Mesothelial cell of epicardium (in vitro differentiated cells): ENCODE measurements around the gene MADD. TPM values are rescaled to one million over a fixed set of nuclear protein-coding genes. Genes with fewer than 3 reads are reported as not detected.

Source experiments
- DNase-seq, 2 experiments: peaks; one replicate each; pipeline ENCODE4 v3.0.0; 2021; ENCODE audit warnings: low spot score in 2 of 2; ENCODE audit not compliant: unreplicated experiment in 2 of 2
- H3K27ac Mint-ChIP-seq: 2 replicates; pipeline ENCODE4 v1.8.0; 2021; ENCODE audit warnings: mixed read lengths
- H3K27me3 Mint-ChIP-seq: 2 replicates; pipeline ENCODE4 v1.8.0; 2021; ENCODE audit warnings: low read depth, mixed read lengths
- H3K36me3 Mint-ChIP-seq: 2 replicates; pipeline ENCODE4 v1.8.0; 2021; ENCODE audit warnings: mixed read lengths
- H3K4me1 Mint-ChIP-seq: 2 replicates; pipeline ENCODE4 v1.8.0; 2021; ENCODE audit warnings: mixed read lengths
- H3K4me3 Mint-ChIP-seq: 2 replicates; pipeline ENCODE4 v1.8.0; 2021; ENCODE audit warnings: mild to moderate bottlenecking, moderate library complexity, mixed read lengths
- H3K9me3 Mint-ChIP-seq: 2 replicates; pipeline ENCODE4 v1.8.0; 2021; ENCODE audit warnings: mixed read lengths
- total RNA-seq: library from RNA; stranded (reverse); gene quantifications from 3 replicates; pipeline ENCODE4 v1.2.1, GENCODE V29; 2021
- TF ChIP-seq, protein P1 (sequence below): fragments of 200-600 bp; sonication (generic); IDR thresholded peaks from one replicate; pipeline ENCODE4 v1.5.0; 2021; ENCODE audit warnings: antibody characterized with exemption; ENCODE audit not compliant: unreplicated experiment

MADD gene
- total RNA-seq, 1 donor from 2014 or later, result 71.2 TPM

DNA sequence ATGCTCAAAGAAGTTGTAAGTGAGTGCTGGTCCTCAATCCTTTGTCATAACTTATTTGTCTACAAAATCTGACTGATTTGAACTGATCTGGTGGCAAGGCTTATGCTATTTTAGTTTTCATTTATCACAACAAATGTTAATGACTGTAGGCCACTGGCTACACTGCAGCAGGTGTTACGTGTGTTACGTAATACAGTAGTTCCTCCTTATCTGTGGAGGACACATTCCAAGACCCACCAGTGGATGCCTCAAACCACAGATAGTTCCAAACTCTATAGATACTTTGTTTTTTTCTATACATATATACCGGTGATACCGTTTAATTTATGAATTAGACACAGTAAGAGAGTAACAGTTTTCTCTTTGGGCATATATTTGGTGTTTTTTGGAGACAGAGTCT, 7.0 kb downstream of the MADD start:
- DNase-seq, result no peak
- peaks cover 39% of the 10 kb centered on the region for H3K36me3 Mint-ChIP-seq
- H3K9me3 Mint-ChIP-seq, result no peaks in the 10 kb centered on the region
- no peak overlapping the region for H3K4me3 Mint-ChIP-seq
- H3K27me3 Mint-ChIP-seq, result no peaks in the 10 kb centered on the region
- TF ChIP-seq, protein P1, sequence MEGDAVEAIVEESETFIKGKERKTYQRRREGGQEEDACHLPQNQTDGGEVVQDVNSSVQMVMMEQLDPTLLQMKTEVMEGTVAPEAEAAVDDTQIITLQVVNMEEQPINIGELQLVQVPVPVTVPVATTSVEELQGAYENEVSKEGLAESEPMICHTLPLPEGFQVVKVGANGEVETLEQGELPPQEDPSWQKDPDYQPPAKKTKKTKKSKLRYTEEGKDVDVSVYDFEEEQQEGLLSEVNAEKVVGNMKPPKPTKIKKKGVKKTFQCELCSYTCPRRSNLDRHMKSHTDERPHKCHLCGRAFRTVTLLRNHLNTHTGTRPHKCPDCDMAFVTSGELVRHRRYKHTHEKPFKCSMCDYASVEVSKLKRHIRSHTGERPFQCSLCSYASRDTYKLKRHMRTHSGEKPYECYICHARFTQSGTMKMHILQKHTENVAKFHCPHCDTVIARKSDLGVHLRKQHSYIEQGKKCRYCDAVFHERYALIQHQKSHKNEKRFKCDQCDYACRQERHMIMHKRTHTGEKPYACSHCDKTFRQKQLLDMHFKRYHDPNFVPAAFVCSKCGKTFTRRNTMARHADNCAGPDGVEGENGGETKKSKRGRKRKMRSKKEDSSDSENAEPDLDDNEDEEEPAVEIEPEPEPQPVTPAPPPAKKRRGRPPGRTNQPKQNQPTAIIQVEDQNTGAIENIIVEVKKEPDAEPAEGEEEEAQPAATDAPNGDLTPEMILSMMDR, result no peak
- H3K4me1 Mint-ChIP-seq, result peaks cover 4% of the 10 kb centered on the region
- H3K27ac Mint-ChIP-seq, result no peak overlapping the region

DNA sequence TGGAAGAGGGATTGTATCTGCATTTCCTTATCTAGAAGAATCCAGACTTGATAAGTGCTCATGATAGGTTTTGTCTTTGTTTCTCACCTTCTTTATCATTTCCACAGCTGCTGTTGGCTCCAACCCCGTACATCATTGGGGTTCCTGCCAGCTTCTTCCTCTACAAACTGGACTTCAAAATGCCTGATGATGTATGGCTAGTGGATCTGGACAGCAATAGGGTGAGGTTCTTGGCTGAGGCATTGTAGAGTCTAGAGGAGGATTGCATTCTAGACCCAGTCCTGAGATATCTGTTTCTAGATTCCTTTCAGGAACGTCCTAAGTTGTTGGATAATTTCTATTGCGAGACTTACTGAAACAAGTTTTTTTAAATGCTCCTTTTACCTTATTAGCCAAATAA, 8.1 kb downstream of the MADD start:
- no peaks in the 10 kb centered on the region for H3K4me1 Mint-ChIP-seq
- H3K36me3 Mint-ChIP-seq, result peaks cover 45% of the 10 kb centered on the region
- TF ChIP-seq, protein P1, result no peak
- no peaks in the 10 kb centered on the region for H3K9me3 Mint-ChIP-seq
- no peaks in the 10 kb centered on the region for H3K27me3 Mint-ChIP-seq
- no peak overlapping the region for H3K27ac Mint-ChIP-seq
- H3K4me3 Mint-ChIP-seq, result no peak overlapping the region
- no peak for DNase-seq

DNA sequence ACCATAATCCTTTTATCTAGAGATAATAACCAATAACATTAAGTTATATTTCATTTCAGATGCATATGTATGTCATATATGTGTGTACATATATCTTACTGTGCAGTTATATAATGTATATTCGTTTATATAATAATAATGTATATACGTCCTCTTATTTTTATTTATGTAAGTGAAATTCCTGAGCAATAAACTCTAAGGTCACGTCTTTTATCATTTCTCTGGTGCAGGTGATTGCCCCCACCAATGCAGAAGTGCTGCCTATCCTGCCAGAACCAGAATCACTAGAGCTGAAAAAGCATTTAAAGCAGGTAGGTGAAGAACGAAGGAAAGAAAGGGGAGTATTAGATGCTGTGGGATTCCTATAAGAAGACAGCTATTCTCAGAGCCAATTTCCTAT, 8.8 kb downstream of the MADD start:
- Mint-ChIP-seq H3K27me3 (no peaks in the 10 kb centered on the region), H3K27ac (no peak overlapping the region), H3K36me3 (peaks cover 45% of the 10 kb centered on the region), H3K4me1 (no peaks in the 10 kb centered on the region), H3K4me3 (no peak overlapping the region), H3K9me3 (no peaks in the 10 kb centered on the region)
- TF ChIP-seq, protein P1, result no peak
- DNase-seq, result no peak

DNA sequence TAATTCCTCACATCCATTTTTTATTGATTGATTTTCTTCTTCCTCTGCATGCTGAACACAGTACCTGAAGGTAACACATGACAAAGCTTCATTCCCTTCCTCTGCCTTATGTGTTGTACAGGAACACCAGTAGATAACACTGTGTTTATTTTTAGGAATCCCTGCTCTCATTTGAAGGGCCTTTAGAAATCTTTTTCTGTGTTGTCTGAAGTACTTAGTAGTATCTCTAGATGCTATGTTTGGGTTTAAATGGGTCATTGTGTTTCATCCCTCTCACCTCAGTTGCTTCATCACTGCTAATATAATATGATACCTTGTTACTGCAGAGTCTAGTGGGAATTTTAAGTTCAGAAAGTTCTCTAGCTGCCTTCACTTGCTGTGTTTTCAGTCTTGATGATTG, 10.2 kb downstream of the MADD start:
- H3K9me3 Mint-ChIP-seq, result no peaks in the 10 kb centered on the region

DNA sequence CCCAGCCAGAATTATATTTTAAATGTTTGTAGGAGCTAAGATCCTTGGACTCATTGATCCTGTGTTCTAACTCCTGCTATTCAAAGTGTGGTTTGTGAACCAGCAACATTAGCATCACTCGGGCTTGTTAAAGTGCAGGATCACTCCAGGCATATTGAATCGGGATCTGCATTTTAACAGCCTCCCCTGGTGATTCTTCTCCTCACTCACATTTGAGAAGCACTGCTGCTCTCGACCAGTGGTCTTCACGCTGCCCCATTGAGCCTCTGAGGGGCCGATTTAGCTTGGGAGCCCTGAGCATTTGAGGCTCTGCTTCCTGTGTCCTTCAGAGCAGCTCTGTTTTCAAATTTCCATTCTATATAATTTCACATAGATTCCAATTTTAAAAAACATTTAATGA, 10.9 kb downstream of the MADD start:
- Mint-ChIP-seq H3K4me3 (no peak overlapping the region), H3K4me1 (no peaks in the 10 kb centered on the region), H3K9me3 (no peaks in the 10 kb centered on the region), H3K27me3 (no peaks in the 10 kb centered on the region), H3K36me3 (peaks cover 50% of the 10 kb centered on the region), H3K27ac (no peak overlapping the region)
- TF ChIP-seq, protein P1, result no peak
- DNase-seq, result no peak

More for the DNA sequence above, 10.2 kb downstream of the MADD start:
- DNase-seq, result no peak
- Mint-ChIP-seq H3K27ac (no peak overlapping the region), H3K4me1 (no peaks in the 10 kb centered on the region), H3K4me3 (no peak overlapping the region), H3K27me3 (no peaks in the 10 kb centered on the region), H3K36me3 (peaks cover 49% of the 10 kb centered on the region)
- TF ChIP-seq, protein P1, result no peak

DNA sequence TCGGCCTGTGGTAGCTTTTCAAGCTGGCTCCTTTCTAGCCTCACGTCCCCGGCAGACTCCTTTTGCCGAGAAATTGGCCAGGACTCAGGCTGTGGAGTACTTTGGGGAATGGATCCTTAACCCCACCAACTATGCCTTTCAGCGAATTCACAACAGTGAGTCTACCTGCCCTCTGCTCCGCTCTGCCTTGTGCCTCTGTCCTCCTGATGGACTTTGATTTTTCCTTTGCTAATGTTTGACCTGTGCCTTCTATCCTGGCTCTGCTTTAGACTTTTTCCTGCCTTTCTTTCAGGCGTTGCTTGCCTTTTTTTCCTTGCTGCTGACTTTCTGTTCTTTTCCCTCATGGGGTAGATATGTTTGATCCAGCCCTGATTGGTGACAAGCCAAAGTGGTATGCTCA, 12.5 kb downstream of the MADD start:
- TF ChIP-seq, protein P1, result no peak
- peaks cover 49% of the 10 kb centered on the region for H3K36me3 Mint-ChIP-seq
- H3K27me3 Mint-ChIP-seq, result no peaks in the 10 kb centered on the region
- no peaks in the 10 kb centered on the region for H3K9me3 Mint-ChIP-seq
- no peak for DNase-seq
- no peak overlapping the region for H3K4me3 Mint-ChIP-seq
- no peak overlapping the region for H3K27ac Mint-ChIP-seq
- no peaks in the 10 kb centered on the region for H3K4me1 Mint-ChIP-seq
